HG03039 (cell line): Measurements from ENCODE around the gene TEK.
"Not testable (repeated sequence)": the region's sequence is repeated elsewhere in the genome, so short reads cannot be mapped to it uniquely, and the experiment has no call there.

Experiments used
- ATAC-seq: cut with Tn5 transposase; IDR thresholded peaks from one replicate; pipeline ENCODE4 v1.9.1; 2021; ENCODE audit warnings: mild to moderate bottlenecking, moderate library complexity; ENCODE audit not compliant: unreplicated experiment

Gene TEK

DNA sequence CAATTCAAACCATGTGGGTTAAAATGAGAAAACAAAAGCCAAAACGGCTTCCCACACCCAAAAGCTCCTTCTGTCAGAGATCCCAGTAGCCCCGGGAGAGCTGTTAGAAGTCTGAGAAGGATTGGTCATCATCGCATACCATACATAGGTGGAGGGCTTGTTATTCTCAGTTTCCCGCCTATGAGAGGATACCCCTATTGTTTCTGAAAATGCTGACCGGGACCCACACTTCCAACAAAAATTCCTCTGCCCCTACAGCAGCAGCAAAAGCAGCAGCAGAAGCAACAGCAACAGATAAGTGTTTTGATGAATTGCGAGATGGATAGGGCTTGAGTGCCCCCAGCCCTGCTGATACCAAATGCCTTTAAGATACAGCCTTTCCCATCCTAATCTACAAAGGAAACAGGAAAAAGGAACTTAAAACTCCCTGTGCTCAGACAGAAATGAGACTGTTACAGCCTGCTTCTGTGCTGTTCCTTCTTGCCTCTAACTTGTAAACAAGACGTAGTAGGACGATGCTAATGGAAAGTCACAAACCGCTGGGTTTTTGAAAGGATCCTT, at the start of gene TEK:
TSS of gene TEK (plus strand) at position 245 of the 561 bp plus-strand sequence. CDS start 366 bp downstream, outside the sequence.
- no peak for ATAC-seq

DNA sequence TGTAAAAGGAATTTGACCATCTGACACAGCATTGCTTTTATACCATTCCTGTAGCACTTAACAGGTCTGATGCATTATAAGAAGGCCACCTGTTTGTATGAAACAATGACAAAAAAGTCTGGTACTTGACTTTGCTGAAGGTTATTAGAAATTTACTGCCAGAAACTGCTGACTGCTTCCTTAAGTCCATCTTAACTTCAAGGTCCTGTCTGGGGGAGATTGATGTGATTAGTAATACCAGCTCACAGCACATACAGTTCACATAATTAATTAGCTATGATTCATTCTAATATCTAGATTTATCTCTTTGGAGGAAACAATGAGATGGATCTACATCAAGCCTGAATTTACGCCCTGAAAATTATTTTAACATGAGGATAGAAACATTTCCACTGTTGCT, 49.6 kb upstream of the TEK start:
- no peak for ATAC-seq

DNA sequence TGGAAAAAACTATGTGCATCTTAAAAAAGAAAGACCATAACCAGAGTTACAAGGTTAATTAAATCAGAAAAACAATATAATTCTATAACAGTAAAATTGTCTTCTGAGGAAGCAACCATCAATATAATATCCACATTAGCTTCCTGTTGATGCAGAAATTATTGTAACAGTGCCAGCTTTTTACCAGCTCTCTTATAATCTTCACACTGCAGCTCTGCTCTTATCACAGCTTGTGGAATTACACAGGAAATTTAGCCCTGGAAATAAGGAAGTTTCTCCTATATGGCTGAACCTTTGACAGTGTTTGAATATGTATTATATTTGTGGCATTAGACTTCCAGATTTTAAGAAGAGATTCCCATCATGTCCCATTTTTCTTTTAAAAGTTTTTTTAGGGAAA, 49.1 kb upstream of the TEK start:
- no peak for ATAC-seq

DNA sequence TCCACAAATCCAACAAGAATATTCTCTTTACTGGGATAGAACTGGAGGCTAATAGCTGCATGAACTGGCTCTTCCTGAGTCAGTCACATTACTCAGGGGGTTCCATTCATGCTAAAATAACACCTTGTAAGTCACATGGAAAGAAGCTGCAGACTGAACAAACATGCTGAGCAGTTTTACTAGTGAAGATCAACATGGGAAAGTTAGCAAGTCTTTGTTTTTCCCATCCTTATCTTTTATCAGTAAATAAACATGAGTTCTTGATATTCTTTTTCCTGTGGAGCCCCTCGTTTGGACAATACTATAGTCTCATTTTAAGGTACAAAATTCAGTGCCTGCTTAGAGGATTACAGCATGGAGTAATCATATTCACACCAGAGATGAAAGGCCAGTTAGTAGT, 43.7 kb upstream of the TEK start:
- no peak for ATAC-seq

DNA sequence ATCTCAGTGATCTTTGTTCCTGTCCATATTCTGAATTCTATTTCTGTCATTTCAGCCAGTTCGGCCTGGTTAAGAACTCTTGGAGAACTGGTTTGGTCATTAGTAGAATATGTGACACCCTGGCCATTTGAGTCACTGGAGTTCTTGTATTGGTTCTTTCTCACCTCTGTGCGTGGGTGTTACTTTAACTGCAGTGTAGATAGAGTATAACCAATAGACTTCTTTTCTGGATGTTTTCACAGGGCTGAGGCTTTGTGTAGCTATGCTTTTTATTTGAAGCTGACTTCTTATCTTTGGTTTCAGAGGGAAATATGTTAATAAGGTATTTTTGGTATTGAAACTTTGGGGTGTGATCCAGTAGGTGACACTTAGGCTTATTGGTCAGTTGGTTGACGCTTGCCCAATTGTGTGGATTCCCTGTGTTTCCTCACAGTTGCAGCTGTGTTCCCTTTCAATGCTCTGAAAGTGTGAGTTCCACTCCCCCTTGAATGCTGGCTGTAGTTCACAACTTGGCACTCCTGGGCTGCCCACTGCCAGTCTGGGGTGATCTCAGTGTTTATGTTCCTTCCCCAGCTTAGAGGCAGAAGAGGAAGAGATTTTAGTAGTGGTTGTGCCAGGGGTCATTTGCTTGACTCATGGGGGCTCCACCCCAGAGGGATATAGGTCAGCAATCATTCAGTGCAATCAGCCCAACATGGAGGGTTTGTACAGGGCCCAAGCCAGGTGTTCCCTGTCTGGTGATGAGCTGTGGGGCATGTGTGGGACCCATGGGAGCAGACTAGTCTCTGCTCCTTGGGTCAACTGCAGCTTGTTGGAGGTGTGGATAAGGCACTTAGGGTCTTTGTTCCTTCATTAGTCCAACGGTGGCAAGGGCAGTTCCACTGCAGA, 34.9 kb upstream of the TEK start:
- no peak for ATAC-seq

DNA sequence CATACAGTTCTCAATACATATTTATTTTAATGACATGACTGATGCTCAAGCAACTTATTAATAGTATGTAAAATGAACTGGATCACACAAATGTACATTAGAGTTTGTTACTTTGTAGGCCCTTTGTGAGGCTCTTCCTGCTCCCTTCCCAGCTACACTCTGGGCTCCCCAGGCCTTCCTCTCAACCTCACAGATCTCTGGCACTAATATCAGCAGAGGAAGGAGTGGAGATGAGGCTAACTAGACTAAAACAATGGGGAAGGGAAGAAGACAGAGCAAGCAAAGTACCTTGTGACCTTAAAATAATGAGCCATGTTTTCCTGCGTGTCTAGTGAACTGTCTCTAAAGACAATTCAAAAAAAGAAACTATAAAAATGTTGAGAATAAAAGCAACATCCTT, 30.3 kb upstream of the TEK start:
- ATAC-seq = no peak

DNA sequence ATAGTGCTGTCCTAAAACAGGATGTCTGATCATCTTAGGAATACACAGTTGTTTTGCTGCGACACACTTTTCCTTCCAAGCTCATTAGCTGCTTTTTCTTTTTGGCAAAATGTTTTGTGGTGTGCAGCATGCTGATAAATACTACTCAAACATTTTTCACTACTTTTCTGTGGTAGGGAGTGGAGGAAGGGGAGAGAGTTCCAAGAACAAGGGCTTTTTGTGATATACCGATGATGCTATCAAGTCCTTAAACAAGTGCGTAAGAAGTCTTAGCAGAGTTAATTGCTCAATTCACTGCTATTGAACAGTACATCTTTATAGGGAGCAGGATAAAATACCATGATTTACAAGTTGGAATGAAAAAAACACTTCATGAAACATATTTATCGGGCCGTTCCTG, 23.6 kb upstream of the TEK start:
- no peak for ATAC-seq

DNA sequence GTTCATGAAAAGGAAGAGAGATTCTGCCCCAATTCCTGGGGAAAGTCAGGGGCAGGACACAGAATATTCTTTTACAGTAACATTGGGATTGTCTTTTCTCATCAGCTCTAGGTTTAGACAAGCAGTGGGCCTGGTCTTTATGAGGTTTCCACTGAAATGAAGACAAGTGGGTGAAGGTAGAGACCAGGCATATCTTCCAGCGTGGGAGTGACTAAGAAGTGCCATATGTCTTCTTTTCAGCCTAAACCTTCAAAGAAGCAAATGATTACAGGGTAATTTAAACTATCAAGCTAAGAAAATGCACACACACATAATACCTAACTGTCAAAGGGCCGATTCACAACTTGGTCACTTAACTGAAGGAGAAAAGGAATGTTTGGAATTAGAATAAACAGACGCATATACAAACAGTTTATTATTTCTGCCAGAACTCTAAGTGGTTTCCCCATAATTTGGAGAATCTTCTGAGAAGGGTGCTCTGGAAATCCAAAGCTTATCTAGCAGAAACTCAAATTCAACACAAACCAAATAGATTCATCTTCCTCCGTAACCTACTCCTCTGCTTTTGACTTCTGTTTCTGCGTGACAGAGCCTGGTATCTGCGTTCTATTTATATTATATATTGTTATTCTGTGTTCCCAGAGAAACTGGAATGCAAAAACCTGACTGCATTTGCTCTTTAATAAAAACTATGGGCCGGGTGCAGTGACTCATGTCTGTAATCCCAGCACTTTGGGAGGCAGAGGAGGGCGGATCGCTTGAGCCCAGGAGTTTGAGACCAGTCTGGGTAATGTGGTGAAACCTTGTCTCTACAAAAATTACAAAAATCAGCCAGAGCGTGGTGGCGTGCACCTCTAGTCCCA, 22.0 kb upstream of the TEK start:
- ATAC-seq = no peak

DNA sequence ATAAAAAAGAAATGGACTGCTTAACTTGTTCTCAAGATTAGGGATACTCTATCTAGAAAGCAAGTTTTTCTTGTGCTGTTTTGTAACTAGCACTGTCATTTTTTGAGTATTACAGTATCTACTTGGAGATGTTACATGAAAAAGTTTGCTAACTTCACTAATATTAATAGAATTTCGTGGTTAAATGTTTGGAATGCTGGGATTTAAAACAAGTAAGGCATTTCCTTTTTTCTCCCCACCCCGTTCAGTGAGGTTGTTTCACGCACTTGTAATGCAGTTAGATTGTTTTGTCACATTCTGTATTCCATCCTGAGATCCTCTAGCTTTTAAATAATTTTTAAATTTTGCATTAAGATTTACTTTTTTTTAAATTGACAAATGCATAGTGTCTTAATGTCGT, 20.0 kb upstream of the TEK start:
- ATAC-seq = no peak

DNA sequence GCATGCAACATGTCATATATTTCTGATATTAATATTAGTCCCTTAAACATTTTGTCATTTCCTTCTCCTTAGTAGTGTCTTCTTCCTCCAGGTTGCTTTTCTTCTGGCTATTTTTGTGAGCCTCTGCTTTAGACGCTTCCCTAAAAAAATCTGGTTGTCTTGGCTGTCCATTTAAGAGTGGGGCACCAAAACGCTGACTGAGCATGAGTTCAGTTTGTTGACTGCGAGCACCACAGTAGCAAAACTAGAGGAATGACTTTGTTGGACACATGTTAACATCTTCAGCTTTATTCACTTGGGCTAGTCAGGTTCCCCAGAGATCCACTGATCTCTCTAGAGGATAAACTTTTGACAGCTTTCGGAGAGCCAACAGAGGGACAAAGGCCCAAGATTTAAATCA, 19.3 kb upstream of the TEK start:
- ATAC-seq = no peak

DNA sequence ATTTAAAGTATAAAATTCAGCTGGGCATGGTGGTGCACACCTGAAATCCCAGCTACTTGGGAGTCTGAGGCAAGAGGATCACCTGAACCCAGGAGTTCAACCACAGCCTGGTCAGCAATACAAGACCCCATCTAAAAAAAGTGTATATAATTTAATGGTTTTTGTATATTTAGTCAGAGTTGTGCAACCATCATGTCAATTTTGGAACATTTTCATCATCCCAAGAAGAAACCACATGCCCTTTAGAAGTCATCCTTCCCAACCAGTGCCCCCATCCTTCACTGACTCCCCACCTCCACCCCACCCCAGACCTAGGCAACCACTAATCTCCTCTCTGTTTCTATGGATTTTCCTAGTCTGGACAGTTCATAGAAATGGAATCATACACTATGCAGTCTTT, 18.8 kb upstream of the TEK start:
- no peak for ATAC-seq

DNA sequence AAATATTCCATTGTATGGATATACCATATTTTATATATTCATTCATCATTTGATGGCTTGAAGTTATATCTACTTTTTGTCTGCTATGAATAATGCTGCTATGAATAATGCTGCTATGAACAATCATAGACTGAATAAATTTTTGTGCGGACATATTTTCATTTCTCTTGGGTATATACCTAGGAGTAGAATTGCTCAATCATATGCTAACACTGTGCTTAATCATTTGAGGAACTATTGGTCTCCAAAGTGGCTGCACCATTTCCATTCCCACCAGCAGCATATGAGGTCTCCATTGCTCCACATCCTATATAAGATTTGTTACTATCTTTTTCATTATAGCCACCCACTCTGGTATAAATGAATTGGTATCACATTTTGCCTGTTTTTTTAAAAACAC, 18.3 kb upstream of the TEK start:
- ATAC-seq = no peak

DNA sequence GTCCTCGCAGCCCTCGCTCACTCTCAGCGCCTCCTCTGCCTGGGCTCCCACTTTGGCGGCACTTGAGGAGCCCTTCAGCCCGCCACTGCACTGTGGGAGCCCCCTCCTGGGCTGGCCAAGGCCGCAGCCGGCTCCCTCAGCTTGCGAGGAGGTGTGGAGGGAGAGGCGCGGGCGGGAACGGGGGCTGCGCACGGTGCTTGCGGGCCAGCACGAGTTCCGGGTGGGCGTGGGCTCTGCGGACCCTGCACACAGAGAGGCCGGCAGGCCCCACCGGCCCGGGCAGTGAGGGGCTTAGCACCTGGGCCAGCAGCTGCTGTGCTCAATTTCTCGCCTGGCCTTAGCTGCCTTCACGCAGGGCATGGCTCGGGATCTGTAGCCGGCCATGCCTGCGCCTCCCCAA, 16.5 kb upstream of the TEK start:
- ATAC-seq = not testable (repeated sequence)

DNA sequence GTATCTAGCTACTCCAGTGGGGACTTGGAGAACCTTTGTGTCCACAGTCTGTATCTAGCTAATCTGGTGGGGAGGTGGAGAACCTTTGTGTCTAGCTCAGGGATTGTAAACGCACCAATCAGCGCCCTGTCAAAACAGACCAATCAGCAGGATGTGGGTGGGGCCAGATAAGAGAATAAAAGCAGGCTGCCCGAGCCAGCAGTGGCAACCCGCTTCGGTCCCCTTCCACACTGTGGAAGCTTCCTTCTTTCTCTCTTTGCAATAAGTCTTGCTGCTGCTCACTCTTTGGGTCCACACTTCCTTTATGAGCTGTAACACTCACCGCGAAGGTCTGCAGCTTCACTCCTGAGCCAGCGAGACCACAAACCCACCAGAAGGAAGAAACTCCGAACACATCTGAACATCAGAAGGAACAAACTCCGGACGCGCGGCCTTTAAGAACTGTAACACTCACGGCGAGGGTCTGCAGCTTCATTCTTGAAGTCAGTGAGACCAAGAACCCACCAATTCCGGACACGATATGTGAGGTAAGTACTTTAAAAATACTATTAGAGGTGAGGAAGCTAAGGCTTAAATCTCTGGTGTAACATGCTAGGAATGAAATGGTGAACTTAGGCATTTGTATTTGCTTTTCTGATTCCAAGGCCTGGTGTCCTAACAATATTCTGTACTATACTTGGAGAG, 15.5 kb upstream of the TEK start:
- not testable (repeated sequence) for ATAC-seq

DNA sequence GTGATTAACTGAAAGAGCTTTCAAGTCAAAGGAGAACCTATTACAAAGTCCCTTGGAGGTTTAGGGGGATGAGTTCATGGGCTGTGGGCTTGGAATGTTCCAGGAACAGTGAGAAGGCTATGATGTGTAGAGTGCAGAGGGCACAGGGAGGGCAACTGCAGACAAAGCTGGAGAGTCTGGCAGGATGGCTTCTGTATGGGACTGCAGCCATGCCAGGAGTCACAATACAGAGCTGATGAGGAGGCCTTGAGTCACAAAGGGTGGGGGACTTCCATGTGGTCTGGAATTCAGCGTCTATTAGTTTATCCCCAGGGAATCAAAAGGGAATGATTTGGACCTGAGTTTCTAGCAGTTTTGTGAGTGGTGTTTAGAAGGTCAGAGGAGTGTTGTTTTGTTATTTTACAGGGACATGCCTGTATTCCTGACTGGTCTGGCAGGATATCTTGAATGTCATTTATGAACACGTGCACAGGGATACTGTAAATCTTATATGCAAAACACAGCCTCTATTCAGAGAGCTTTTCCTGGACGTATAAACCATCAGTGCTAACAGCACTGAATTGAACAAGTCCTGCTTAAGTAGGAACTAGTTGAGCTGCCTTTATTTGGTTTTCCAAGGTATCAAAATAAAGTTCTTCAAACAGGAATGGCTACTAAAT, 14.3 kb upstream of the TEK start:
- no peak for ATAC-seq

DNA sequence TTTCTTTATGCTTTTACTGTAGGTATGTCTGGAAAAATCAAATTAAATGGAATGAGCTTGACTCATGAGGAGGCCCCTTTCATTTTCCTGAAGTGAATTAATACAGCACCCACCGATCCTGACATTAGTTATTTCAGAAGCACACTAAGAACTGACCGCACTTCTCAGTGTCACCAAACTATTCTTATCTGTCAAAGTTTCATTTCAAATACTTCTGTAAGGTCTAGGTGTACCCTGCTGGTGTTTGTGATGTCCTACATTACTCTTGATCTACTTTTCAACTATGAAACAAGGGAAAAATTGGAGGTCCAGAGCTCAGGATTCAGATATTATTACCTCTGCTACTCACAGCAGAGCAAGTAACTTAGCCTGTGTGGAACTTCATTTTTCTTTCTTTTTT, 1.8 kb upstream of the TEK start:
- ATAC-seq = no peak

DNA sequence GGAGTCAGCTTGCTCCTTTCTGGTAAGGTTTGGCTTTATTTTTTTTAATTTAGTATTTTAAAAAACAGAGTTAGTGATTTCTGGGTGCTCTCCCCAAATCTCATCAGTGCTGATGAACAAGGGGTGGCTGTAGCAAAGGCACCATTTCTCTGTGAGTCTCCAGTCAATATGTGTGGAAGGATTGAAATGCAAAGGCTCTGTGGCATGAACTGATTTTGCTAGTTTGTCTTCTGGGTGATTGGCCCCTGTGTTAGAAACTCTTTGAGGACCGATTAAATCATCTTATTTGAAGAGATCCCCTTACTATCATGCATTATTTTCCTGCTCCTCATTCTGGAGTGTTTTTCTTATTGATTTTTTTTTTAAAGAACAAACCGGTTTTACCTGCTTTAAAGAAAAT, 596 bp downstream of the TEK start:
- ATAC-seq = no peak

DNA sequence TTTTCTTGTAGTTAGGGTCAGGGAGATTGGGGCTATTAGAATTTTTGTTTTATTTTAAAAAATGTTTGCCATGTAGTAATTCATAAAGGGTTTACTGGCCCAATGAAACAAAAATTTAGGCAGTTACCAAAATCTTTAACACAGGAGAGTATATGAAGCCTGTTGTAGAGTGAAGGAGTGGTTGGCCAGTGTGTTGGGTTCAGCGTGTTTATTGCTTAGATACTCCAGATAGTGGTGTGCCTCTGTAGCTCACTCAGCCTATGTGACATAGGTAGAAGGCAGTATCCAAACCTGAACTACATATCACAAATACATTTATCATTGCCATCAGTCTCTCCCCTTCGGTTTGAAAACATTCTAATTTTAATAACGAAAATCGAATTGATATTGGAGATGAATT, 1.2 kb downstream of the TEK start:
- ATAC-seq = no peak

DNA sequence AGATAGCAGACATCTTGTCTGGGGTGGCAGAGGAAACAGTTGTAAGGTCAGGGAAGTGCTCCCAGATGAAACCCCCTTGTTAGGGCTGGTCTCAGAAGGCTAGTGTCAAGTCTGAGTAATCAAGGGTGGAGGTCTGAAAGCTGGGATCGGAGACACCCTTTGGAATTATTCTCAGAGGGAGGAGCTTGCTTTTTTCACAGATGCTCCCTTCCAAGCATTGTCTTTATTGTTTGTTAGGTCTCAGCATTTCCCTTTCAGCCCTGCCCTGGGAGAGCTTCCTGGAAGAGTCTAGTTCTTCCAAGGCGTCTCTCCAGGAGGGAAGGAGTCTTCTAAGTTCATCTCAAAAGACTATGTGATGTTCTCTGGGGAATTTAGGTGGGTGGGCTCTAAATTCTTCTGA, 3.2 kb downstream of the TEK start:
- ATAC-seq = no peak

DNA sequence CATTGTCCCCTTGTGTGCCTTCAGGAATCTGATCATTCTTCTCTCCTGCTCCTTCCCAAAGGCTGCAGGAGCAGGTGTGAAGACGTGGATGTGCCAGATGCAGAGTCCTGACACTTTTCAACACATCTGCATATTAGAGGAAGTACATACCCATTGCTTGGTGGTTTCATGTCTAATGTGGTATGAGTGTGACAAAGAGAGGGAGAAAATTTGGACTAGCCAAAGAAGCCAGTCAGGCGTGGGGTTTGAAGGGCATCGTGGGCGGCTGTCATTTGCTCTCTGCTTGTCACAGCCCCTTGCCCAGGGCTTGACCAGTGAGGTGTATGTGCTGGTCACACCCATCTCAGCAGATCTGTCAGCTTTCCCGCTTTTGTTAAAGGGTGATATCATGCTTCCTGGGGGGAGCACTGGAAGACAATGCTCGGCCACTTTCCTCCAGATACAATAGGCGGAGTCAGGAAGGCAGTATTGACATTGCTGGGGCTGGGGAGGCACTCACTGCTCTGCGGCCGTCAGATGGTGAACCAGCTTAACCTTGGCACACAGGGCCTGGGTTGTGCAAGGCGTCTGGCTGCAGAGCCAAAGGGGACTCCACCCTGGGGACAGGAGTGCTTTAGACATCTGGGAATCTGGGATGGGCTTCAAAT, 8.6 kb downstream of the TEK start:
- no peak for ATAC-seq
